GM11168 (cell line): ENCODE data around the gene WWOX.

Experiments
- in situ Hi-C: fragments of 300-500 bp; cut with MboI; formaldehyde crosslinking; loops from one replicate; pipeline ENCODE4 v1.12.0; 2022; ENCODE audit warnings: low sequenced_read_pairs; ENCODE audit not compliant: unreplicated experiment

The WWOX gene

DNA sequence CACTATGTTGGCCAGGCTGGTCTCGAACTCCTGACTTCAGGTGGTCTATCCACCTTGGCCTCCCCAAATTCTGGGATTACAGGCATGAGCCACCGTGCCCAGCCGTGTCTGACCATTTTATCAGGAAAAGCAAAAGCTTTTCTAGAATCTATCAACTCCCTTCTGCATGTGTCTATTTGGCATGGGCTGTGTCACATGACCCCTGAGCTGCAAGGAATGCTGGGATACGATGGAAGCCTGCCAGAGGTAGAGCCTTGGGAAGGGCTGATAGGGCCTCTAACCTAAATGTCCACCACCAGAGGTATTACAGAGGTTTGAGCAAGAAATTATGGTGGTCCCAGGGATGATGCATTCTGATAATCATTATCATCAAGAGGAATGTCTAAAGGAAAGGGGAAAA, 616.2 kb downstream of the WWOX start:
- in situ Hi-C loops = no loop called here

DNA sequence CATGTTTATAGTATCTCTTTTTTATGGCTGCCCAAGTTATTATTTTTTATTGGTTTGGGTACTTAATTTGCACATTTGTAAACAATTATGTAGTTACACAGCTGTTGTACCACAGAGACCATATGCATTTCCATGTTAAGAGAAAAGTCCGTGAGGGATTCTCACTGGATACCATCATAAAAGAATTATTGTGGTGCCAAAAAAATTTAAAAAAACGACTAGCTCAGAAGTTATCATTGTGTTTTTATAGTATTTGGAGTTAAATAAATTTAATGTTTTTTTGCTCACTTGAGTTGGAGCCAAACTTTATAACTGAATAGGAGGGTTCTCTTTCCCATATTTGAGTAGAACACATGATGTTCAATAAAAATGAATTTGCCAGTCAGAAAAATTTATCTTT, 618.7 kb downstream of the WWOX start:
- in situ Hi-C loops = no loop called here

DNA sequence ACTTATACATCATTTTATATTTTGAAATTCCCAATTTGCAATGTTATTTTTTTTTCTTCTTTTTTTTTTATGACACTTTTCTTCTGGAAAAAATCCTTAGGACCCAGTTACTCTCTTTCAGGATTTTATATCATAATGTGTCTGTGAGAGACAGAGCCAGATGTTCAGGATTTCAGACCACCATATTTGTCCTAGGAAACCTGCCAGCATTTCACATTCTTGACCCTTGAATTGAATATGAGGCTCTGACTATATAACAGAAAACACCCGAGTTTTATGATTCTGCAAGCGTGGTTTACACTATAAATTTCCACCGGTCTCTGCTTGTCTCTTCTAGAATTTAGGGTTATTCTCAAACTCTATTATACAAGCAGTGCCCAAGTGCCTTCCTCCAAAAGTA, 621.0 kb downstream of the WWOX start:
- in situ Hi-C loops = no loop called here

DNA sequence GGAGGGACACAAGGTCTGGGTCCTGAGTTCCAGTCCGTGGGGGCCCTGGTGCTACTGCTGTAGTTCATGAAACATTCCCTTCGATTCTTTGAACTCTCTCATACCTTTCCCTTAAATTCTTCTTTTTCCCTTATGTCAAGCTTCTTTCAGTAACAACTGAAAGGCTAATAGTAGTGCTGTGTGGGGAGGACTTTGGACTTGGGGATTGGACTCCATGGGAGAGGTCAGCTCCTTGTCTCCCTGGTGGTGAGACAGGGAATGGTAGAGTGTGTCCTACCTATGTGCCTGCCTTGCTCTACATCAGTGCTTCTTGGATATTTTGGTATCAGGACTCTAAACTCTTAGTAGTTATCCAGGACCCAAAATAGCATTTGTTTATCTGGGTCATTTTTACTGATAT, 628.1 kb downstream of the WWOX start:
- in situ Hi-C loops = no loop called here

DNA sequence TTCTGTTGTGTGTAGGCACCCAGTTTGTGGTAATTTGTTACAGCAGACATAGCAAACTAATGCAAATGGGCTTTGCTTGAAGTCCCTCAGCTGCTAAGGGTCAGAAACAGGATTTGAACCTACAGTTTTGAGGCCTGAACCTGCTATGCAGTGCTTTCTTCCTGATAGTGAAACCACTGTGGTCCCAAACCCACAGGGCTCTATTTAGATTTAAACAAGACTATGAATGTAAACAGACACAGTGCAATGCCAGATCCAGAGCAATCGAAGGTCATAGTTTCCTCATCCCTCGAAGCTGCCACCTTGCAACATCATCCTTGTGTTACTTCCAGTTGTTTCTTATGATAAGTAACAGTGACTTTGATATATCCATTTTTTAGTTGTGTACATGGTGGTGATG, 630.2 kb downstream of the WWOX start:
- in situ Hi-C loops = no loop called here

DNA sequence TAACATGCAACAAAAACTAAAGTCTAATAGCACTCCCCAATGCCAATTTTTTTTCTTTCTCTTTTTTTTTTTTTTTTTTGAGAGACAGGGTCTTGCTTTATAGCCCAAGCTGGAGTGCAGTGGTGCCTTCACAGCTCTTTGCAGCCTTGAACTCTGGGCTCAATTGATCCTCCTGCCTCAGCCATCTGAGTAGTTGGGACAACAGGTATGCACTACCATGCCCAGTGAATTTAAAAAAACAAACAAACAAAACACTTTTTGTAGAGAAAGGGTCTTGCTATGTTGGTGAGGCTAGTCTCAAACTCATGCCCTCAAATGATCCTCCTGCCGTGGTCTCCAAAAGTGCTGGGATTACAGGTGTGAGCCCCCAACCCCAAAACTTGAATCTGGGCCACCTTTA, 632.3 kb downstream of the WWOX start:
- in situ Hi-C loops = no loop called here

DNA sequence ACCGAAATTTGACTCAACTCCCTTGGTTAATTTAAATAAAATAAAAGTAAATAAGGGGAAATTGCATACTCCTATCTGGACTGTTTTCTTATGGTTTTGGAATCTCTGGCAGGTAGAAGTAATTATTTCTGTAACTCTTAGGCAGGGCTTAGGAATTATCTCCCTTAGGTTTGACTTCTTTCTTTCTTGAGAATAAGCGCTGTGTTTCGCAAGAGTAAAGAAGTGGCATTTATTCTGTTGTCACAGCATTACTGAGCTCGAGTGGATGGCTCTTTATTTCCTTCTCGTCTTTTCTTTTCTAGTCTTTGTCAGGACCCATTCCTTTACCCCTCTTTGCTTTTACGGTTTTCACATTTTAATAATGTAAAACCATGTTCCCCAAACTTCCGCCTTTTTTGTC, 633.2 kb downstream of the WWOX start:
- in situ Hi-C loops = no loop called here

DNA sequence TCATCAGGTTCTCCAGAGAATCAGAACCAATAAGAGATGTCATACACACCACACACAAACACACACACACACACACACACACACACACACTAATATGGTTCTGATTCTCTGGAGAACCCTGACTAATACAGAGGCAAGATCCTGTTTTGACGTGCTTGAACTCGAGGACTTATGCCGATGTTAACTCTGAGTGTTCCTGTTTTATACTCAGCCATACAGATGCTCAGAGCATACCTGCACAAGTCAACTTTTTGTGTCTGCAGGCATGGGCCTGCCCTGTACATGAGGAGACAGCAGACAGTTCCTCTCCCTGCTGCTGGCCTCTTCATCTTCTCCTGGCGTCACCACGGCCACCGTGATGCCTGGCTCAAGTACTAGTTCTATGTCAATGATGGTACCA, 635.9 kb downstream of the WWOX start:
- in situ Hi-C loops = no loop called here

DNA sequence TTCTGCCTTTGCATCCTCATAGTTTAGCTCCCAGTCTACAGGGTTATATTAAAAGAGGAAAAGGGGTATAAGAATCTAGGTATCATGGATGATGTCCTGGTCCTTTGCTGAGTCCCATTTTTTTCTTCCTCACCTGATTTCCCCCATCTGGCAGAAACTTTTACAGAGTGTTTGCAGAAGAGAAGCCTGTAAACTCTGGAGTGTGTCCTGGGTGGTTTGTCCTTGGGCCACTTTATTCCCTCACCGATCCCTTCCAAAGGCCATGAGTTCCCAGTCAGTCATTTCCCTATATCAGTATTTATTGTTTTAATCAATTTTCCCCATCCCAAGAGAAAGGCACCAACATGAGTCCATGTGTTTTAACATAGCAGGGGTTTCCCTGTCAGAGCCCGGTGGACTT, 638.2 kb downstream of the WWOX start:
- in situ Hi-C loops = no loop called here

DNA sequence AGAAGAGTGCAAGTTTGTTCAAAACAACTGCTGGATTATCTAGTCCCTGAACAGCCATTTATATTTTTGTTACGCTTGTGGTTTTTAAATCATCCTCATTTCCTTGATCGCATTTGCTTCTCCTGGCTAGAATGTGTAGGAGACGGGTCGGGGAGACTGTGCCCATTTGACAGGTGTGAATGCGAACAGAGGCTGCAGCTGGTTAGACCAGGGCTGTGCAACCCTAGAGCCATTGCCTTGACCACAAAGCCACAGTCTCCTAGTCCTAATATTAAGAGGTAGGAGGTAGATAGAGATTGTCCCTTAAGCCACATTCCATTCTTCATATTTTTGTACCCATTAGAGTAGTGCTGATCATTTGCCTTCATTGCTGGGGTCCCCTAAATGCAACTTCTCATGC, 639.1 kb downstream of the WWOX start:
- in situ Hi-C loops = no loop called here

DNA sequence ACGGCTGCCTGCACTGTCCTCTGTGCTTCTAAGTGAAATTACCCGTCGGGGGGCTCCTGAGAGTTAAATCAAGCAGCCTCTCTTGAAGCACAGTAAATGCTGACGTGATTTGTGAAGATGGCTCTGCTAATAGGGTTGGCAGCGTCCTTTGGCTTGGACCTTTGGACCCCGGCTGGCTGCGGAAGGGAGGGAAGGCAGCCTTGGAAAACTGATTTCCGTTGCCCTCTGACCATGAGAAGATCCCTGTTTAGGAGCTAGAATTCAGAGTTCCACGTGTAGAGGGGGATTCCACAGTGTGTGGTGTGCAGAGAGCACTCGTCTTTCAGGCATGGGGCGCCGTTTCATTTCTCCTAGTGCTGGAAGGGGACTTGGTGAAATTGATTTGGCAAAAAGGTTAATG, 640.8 kb downstream of the WWOX start:
- in situ Hi-C loops = no loop called here

DNA sequence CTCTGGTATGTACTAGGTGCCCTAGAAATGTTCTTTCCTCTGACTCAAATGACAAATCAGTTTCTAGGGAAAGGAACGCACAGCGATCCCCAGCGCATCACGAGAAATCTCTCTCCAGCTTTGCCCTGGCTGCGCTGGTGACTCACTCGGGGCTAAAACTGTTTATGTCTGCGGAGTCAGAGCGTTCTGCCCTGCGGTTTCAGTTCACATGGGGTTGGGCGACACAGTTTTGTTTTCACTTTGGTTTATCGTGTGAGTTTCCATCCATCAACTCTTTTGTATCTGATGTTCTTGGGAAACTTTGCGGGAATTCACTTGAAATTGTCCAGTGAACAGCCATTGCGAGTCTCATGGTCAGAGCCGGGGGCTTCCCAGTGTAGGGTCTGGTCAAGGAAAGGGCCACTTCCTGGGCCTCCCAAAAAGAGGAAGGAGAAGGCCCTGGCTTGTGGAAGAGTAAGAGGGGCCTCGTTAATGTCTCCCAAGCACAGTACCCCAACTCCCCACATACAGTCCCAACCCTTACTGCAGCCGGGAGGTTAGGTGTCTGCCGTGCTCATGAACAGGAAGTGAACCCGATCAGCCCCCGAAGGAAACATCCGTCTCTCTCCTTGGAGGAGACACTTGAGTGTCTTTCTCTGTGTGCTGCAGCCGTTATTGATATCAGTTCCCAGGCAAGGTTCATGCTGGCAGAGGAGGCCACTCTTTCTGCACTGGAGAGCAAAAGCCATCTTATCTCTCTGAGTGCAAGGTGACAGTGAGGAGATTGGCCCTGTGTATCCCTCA, 643.2 kb downstream of the WWOX start:
- in situ Hi-C loops = no loop called here

DNA sequence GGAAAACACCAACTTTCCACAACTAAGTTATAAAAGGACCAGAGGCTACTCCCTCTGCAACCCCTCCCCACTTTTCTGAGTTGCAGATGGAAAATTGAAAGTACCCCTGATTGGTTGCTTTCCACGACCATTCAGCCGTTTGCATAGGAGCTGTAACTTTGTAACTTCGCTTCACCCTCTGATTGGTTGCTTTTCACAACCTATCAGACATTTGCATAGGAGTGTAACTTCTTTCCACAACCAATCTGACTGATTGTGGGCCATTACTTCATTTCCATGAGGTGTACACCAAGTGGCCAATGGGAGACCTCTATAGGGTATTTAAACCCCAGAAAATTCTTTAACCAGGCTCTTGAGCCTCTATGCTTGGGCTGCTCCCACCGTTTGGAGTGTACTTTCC, 644.1 kb downstream of the WWOX start:
- in situ Hi-C loops = no loop called here

DNA sequence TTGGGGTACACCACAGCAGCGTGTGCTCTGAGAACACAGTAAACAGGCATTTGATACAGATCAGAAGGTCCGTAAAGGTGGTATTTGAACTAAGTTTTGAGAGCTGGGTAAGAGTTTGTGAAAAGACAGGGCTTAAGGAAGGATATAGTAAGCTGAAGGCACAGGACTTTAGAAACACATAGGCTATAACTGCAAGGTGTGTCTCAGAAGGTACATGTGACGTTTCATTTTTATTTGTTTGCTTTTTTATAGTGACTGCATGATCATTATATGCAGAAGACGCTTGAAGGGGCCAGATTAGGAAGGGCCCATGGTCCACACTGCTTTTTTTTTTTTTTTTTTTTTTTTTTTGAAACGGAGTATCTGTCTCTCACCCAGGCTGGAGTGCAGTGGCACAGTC, 644.6 kb downstream of the WWOX start:
- in situ Hi-C loops = no loop called here

DNA sequence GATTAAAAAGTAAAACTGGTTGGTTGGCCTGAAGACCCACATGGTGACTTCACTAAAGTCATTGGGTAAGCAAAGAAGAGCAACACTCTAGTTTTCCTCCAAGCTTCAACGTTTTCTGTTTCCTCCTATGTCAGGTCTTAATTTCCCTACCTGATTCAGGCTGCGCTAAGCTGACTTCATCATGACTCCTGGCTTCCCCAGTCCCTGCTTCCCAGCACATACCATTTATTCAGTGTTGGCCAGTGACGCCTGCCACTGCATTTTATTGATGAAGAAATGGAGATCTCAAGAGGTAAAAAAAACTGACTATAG, 645.3 kb downstream of the WWOX start:
- in situ Hi-C loops = no loop called here

DNA sequence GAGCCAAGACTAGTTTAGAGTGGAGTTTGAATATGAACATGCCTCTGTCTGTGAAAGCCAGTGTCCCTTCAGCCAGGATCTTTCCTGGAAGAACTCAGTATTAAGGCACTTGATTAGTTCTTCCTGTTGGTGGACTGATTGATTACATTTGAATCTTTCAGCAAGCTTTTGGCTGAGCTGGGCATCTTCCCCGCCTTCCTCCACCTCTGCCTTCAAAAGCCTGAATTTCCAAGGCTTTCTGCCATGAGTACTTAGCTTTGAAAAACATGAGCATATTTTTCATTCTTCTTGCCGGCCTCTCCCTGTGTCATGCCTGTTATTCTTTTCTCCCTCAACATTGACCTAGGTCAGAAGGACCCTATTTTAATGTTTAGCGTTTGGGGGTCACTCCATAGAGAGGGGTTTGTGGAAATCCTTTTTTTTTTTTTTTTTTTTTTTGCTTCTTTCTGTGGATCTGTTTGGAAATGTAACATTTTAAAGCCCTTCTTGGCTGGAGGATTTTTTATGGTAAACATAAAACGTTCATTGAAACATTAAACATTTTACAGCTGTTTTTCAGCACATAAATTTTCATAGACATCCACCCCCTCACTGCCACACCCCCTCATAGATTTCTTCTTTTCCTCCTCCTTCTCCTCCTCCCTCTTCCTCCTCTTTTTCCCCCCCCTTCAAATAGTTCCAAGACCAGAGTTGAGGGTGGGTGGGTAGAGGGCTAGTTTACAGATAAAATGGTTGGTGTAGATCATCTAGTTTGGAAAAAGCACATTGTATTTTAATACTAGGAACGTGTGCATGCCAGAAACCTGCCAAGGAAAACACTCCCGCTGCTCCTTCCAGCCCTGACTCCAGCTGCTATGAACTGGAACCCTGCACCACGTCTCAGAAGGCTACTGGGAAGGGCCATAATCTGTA, 645.9 kb downstream of the WWOX start:
- in situ Hi-C loops = no loop called here

DNA sequence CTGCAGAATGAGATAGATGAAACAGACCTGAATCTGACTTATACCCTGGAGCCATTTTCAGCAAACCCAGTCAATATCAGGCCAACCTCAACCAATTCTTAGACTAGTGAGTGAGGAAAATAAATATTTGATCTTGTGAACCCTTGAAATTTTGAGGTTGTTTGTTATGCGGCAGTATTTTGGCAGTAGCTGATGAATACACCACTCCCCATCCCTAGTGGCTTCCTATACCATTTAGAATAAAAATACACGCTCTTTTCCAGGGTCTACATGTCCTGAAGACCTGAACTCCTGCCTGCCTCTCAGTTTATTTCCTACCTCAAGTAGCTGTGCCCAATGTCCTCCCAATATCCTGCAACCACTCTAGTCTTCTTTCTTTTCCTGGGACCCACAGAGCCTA, 647.3 kb downstream of the WWOX start:
- in situ Hi-C loops = no loop called here

DNA sequence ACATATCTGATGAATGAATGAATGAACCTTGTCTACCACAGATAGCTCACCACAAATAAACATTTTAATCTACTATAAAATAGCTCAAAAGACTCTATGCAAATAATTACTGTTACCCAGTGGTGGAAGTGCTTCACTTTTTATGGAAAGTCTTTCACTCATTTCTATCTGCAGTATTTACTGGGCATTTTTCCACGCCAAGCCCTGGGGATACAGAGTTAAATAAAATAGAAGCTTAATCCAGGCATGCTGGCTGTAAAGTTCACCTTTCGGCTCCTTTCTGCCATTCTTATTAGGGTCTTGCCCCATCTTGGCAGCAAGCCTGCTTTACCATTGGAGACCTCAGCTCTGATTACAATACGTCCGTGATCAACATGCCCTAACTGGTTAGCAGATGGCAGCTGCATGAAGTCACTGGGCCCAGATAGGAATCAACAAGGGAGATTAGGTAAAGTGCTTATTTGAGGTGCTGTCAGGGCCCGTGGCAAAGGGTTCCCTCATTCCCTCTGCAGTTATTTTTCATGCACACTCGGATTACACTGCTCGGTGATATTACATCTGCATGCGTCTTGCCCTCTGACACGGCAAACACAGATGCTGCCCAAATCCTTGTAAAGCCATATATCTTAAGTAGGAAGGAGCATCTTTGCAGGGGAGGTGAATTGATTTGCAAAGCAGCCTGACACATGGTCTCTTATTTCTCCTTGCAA, 648.9 kb downstream of the WWOX start:
- in situ Hi-C loops = no loop called here

DNA sequence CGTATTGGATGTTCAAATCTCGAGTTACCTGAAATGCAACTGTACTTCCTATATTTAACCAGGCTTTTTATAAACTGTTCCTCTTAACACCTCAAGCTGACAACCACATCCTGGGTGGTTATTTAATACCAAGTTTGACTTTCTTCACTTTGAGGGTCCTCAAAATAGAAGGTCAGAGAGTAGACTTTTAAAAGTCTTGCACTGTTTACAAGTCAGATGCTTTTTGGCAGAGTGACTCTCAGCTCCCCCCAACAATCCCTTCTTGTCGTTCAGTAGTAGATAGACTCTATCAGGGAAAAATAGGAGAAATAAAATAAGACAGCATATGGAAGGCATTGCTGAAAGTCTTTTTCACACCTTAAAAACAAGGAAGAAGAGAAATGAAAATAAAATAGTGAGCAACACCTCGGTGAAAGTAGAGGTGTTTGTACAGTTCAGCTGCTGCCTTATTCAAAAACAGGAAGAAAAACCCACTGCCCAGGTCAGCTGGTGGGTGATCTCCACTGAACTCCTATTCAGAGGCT, 650.4 kb downstream of the WWOX start:
- in situ Hi-C loops = loop anchor here (25.0 kb wide), 1 partner anchor 238 kb away; no protein-coding TSS in a partner anchor

DNA sequence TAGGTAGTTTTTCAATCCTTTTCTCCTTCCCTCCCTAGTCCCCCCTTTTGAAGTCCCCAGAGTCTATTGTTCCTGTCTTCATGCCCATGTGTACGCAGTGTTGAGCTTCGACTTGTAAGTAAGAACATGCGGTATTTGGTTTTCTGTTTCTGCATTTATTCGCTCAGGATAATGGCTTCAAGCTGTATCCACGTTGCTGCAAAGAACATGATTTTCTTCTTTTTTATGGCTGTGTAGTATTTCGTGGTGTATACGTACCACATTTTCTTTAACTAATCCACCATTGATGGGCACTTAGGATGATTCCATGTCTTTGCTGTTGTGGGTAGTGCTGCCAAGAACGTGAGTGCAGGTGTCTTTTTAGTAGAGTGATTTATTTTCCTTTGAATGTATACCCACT, 651.2 kb downstream of the WWOX start:
- in situ Hi-C loops = loop anchor here (25.0 kb wide), 1 partner anchor 238 kb away; no protein-coding TSS in a partner anchor

DNA sequence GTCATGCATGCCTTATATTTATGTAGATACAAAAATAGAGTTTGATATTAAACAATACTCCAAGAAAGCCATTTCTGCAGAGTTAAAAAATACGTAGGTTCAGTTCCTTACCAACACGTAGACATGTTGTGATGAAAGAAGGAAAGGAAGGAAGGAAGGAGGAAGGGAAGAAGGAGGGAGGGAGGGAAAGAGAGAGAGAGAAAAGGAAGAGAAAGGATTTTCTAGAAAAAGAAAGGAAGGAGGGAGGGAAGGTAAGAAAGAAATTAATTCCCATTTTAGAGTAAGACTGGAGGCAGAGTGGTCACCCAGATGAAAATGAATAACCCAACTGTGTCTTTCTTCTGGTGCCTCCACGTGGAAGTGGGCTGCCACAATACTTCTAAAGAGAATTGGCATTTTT, 652.1 kb downstream of the WWOX start:
- in situ Hi-C loops = loop anchor here (25.0 kb wide), 1 partner anchor 239 kb away; no protein-coding TSS in a partner anchor
